GM12875 (cell line): ENCODE results near the gene ANKRD13C.

Experiments
- H3K4me3 ChIP-seq: one replicate; pipeline ENCODE4 v1.5.1; 2011; ENCODE audit warnings: low read depth, low read length, control low read depth
- CTCF ChIP-seq: IDR thresholded peaks from 2 replicates; pipeline ENCODE4 v1.5.1; 2011; ENCODE audit warnings: low read depth, mild to moderate bottlenecking, control low read depth, inconsistent platforms, low read length, moderate library complexity, borderline replicate concordance; ENCODE audit not compliant: insufficient read depth

ANKRD13C gene

DNA sequence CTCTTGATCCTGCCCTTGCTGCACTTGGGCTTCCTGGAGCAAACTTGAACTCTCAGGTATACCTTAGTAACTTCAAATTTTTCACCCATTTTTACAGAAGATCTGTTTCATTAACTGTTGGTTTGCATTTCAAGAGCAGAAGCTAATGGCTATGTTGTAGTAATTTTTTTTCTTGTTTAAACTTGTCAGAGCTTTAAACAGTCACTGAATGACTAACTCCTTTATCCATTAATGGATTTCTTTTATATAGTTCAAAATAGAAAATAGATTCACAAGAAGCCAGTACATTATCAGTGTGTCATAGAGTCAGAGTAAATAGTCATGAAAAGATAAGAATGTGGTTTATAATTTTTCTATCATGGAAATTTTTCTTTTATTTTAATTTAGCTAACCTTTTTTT, 119.8 kb downstream of the ANKRD13C start:
- no peak for TF ChIP-seq CTCF

GRCh38 chr1:70231475-70231874, 123.0 kb downstream of the ANKRD13C start:
- no peak for TF ChIP-seq CTCF

More for the DNA sequence above, 119.8 kb downstream of the ANKRD13C start:
- H3K4me3 ChIP-seq = no peak overlapping the region

GRCh38 chr1:70228670-70229069, 125.9 kb downstream of the ANKRD13C start:
- TF ChIP-seq CTCF = no peak

More at GRCh38 chr1:70231475-70231874, 123.0 kb downstream of the ANKRD13C start:
- H3K4me3 ChIP-seq = no peak overlapping the region

DNA sequence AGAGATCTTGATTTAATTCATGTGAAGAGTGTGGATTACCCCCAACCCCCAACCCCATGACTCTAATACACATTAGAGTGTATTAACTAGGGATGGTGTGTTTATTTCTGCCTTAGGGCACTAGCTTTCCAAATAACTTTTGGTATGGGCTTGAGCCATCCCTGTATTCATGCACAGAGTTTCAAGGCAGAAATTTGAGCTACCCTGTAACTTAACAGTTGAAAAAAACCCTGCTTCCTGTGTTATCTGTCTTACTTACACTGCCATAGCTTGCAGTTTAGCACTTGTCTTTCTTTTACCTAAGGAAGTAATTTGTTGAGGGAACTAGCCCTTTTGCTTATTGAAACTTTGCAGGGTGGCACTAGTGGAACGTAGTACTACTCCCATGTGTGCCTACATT, 127.1 kb downstream of the ANKRD13C start:
- TF ChIP-seq CTCF = no peak
- H3K4me3 ChIP-seq = no peak overlapping the region

More at GRCh38 chr1:70228670-70229069, 125.9 kb downstream of the ANKRD13C start:
- H3K4me3 ChIP-seq = no peak overlapping the region

- TF ChIP-seq CTCF = no peak
- H3K4me3 ChIP-seq = no peak overlapping the region
Observed at GRCh38 chr1:70224954-70225353, 129.6 kb downstream of the ANKRD13C start.

DNA sequence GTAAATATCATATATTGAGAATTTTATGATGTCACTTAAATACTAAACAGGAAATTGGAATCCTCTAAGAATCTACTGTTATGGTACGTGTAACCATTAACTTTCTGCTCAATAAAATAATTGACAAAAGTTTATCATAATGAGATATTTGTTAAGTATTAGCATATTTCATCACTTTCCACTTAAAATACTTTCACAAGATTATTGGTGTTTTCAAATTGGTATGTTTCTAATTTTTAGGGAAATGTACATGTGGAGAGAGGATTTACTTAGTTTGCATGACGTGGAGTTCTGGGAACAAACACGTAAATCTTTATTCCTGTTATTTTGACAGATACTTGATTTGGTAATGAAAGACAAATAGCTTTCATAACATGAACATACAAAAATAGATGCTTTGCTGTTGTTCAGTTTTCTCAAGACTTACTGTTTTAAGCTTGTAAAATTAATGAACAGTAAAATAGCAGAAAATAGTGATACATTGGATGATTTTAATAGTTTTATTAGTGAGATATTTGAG, 131.7 kb downstream of the ANKRD13C start:
- TF ChIP-seq CTCF = no peak
- H3K4me3 ChIP-seq = peak overlapping the region; percentile 78

DNA sequence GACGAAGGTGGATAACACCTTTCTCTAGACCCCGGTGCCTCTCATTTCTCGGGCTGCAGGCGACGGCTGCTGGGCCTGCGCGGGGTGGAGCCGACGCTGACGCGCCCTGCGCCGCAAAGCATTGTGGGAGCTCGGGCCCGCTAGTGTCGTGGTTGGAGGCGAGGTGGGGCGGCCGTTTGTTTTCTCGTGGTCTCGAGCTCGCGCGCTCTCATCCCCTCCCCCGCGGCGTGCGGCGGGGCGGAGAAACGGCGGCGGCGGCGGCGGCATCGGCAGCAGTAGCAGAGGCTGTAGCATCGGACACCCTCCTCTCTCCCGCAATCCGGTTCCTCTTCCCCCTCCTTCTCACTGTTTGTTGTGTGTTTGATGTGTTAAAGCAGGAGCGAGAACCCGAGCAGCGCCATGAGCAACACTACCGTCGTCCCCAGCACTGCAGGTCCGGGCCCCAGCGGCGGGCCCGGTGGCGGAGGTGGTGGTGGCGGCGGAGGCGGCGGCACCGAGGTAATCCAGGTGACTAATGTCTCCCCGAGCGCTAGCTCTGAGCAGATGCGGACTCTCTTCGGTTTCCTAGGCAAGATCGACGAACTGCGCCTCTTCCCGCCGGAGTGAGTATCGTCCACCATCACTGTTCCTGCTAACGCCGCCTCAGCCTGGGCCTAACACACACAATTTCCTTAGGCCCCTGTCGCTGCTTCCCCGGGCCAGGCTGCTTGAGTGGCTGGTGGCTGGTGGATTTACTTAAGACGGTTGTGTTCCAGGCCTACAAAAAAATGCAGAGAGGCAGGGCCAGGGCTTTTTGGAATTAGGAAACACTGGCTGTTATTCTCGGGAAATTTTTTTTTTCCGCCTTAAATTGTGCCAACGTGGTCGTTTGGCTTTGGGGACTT, 133.0 kb downstream of the ANKRD13C start, which contains the start of gene SRSF11:
Gene SRSF11, plus strand, starts transcription at position 143 of the 884 bp plus-strand sequence. Its CDS starts 257 bp downstream, at position 400.
- TF ChIP-seq CTCF = no peak
- peak within 1 kb of the TSS; percentile 78 for H3K4me3 ChIP-seq
